Nephron (organoid): ENCODE measurements around the gene LHX2.

Experiments
- H3K27ac Mint-ChIP-seq, 3 experiments: 2 replicates each; pipeline ENCODE4 v1.8.0; 2020; ENCODE audit warnings: mixed read lengths in 3 of 3, mild to moderate bottlenecking in 2 of 3, moderate library complexity in 1 of 3
- H3K27me3 Mint-ChIP-seq: 2 replicates; pipeline ENCODE4 v1.8.0; 2021; ENCODE audit warnings: low read depth, mild to moderate bottlenecking, moderate library complexity, mixed read lengths
- H3K36me3 Mint-ChIP-seq: 2 replicates; pipeline ENCODE4 v1.8.0; 2020; ENCODE audit warnings: low read depth, mixed read lengths
- H3K4me1 Mint-ChIP-seq: 2 replicates; pipeline ENCODE4 v1.8.0; 2020; ENCODE audit warnings: mixed read lengths
- H3K4me3 Mint-ChIP-seq, 3 experiments: 2 replicates each; pipeline ENCODE4 v1.8.0; 2020; ENCODE audit warnings: mild to moderate bottlenecking in 3 of 3, mixed read lengths in 3 of 3, moderate library complexity in 2 of 3
- H3K9me3 Mint-ChIP-seq: 2 replicates; pipeline ENCODE4 v1.8.0; 2020; ENCODE audit warnings: mixed read lengths
- TF ChIP-seq, protein P1 (sequence below), 3 experiments: fragments of 200-600 bp; sonication (generic); IDR thresholded peaks; one replicate each; pipeline ENCODE4 v1.5.0; 2021; ENCODE audit warnings: antibody characterized with exemption in 3 of 3; ENCODE audit not compliant: unreplicated experiment in 3 of 3

LHX2 gene

DNA sequence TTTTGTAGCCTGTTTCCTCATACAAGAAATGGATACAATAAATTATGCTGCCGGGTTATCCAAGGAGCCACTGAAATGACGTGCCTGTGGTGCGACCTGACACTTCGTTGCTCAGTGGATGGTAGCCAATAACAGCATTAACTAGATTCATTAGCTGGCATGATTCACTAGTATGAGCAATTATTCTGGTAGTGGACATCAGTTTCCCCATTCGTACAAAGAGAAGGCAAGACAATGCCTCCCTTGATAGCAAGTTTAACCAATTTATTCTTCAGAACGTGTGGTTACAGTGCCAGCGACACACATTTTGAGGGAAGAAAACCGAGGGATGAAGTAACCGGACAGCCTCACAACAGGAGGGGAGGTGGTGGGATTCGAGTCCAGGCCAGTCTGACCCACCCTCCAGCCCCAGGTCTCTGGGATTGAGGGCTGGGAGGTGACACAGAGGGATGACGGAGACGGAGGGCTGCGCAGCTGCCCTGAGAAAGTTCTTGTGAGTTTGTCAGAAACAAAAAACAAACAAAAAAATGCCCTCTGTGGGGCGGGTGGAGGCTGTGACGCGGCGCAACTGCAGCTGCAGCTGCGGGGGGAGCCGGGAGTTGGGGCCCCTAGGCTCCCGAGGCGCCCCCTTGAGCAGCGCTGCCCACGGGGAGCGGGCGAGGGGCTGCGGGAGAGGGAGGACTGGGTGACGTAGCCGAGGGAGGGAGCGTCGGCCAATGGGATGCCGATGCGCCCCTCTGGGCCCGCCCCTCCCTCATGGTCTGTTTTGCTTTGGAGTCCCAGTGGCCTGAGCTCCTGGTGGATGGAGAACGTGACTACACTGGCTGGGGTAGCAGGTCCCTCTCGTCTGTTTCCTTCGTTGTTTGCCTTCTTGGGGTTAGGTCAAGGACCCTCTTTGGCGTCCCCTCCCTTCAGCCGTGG is 10.9 kb downstream of the LHX2 start:
- no peak overlapping the region for H3K27ac Mint-ChIP-seq

DNA sequence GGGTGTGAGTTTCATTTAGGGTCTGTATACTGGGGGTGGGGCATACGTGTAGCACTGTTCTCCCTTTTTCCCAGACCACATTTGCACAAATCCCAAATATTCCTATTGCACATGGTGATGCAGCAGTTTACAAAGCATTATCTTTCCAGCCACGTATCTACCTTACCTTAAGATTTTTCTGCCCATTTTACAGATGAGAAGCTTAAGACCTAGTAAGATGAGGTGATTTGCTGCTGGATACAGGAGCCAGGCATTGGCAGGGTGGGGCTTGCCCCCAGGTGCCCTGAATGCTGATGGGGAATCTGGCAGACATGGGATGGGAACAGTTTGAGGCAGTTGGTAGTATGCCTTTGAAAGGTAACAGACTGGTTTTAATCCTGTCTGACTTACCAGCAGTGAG is 12.5 kb downstream of the LHX2 start:
- Mint-ChIP-seq H3K9me3 (no peaks in the 10 kb centered on the region), H3K36me3 (peaks cover 3% of the 10 kb centered on the region), H3K27me3 (peaks cover 99% of the 10 kb centered on the region), H3K27ac (no peak overlapping the region), H3K4me3 (no peak overlapping the region), H3K4me1 (peaks cover 5% of the 10 kb centered on the region)
- TF ChIP-seq, protein P1, sequence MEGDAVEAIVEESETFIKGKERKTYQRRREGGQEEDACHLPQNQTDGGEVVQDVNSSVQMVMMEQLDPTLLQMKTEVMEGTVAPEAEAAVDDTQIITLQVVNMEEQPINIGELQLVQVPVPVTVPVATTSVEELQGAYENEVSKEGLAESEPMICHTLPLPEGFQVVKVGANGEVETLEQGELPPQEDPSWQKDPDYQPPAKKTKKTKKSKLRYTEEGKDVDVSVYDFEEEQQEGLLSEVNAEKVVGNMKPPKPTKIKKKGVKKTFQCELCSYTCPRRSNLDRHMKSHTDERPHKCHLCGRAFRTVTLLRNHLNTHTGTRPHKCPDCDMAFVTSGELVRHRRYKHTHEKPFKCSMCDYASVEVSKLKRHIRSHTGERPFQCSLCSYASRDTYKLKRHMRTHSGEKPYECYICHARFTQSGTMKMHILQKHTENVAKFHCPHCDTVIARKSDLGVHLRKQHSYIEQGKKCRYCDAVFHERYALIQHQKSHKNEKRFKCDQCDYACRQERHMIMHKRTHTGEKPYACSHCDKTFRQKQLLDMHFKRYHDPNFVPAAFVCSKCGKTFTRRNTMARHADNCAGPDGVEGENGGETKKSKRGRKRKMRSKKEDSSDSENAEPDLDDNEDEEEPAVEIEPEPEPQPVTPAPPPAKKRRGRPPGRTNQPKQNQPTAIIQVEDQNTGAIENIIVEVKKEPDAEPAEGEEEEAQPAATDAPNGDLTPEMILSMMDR (IDR thresholded peaks at IDR 0.05; ENCODE audit: unreplicated experiment in 3 of 3) = no peak

More for the DNA sequence above, 10.9 kb downstream of the LHX2 start:
- TF ChIP-seq, protein P1 (IDR thresholded peaks at IDR 0.05; ENCODE audit: unreplicated experiment in 3 of 3) = no peak
- H3K36me3 Mint-ChIP-seq = peaks cover 3% of the 10 kb centered on the region
- no peaks in the 10 kb centered on the region for H3K9me3 Mint-ChIP-seq
- peaks cover 10% of the 10 kb centered on the region for H3K4me1 Mint-ChIP-seq
- peak overlapping the region in 1 of 3 experiments; percentile 46 for H3K4me3 Mint-ChIP-seq
- peaks cover 99% of the 10 kb centered on the region for H3K27me3 Mint-ChIP-seq

DNA sequence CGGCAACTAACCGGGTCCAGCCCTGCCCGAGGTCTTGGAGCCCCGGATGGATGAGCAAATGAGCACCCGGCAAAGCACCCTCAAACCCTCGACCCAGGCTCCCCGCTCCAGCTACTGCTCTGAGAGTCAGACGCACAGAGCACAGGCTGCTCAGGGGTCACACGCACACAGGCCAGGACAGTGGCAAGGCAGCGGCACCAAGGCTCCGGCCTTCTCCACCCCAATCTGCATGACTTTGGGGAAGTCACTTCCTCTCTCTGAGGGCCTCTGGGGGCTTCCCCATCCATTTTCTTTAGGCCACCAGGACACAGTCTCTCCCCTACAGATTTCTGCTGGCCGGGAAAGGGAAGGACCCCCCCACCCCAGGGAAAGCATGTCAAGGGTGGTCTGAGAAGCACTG is 18.0 kb downstream of the LHX2 start:
- TF ChIP-seq, protein P1 (IDR thresholded peaks at IDR 0.05; ENCODE audit: unreplicated experiment in 3 of 3) = no peak
- no peaks in the 10 kb centered on the region for H3K9me3 Mint-ChIP-seq
- no peak overlapping the region for H3K27ac Mint-ChIP-seq
- peaks cover 5% of the 10 kb centered on the region for H3K4me1 Mint-ChIP-seq
- H3K27me3 Mint-ChIP-seq = peaks cover 95% of the 10 kb centered on the region
- H3K36me3 Mint-ChIP-seq = no peaks in the 10 kb centered on the region
- no peak overlapping the region for H3K4me3 Mint-ChIP-seq

DNA sequence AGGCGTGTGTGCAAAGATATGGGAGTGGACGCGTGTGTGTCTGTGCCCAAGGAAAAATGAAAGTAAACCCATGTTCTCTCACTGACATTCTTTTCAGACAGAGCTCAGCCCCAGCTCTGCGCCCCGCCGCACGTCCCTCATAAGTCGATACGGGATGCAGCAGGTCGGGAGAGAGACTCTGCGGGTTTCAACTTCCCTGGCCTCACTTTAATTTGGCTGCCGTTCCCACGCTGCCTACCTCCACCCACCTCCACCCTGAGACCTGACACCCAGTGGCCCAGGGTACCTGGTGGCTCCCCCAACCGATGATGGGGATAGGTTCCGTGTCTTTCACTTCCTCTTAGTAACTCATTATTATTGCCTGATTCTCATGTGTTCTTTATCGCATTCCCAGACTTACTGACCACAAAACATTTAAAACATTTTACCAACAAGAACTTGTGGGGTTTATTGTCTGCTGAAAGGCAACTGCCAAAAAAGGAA is 19.4 kb downstream of the LHX2 start:
- Mint-ChIP-seq H3K36me3 (no peaks in the 10 kb centered on the region), H3K4me3 (no peak overlapping the region), H3K27ac (no peak overlapping the region), H3K9me3 (no peaks in the 10 kb centered on the region), H3K4me1 (peaks cover 5% of the 10 kb centered on the region), H3K27me3 (peaks cover 95% of the 10 kb centered on the region)
- TF ChIP-seq, protein P1 (IDR thresholded peaks at IDR 0.05; ENCODE audit: unreplicated experiment in 3 of 3) = no peak

DNA sequence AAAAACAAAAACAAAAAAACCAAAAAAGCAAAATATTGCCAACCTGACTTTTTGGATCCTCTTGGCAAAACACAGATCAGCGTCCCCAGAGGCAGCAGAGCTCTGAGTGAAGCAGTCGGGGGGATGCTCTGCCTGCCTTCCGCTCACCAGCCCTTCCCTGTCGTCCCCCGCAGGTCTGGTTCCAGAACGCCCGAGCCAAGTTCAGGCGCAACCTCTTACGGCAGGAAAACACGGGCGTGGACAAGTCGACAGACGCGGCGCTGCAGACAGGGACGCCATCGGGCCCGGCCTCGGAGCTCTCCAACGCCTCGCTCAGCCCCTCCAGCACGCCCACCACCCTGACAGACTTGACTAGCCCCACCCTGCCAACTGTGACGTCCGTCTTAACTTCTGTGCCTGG is 20.7 kb downstream of the LHX2 start:
- Mint-ChIP-seq H3K4me1 (peaks cover 5% of the 10 kb centered on the region), H3K36me3 (no peaks in the 10 kb centered on the region), H3K27ac (no peak overlapping the region), H3K4me3 (no peak overlapping the region), H3K9me3 (no peaks in the 10 kb centered on the region), H3K27me3 (peaks cover 93% of the 10 kb centered on the region)
- TF ChIP-seq, protein P1 (IDR thresholded peaks at IDR 0.05; ENCODE audit: unreplicated experiment in 3 of 3) = no peak
